PC-3 (cell line): Measurements from ENCODE around the gene GPR143.

Source experiments
- CTCF ChIP-seq: fragments of 300-600 bp; sonication (generic); conservative IDR thresholded peaks from 2 replicates; pipeline ENCODE4 v1.5.1; 2017; ENCODE audit warnings: antibody characterized with exemption, low read depth, mild to moderate bottlenecking, low read length
- EZH2 ChIP-seq: fragments of 300-600 bp; sonication (generic); IDR thresholded peaks from one replicate; pipeline ENCODE4 v1.6.1; 2017; ENCODE audit warnings: antibody characterized with exemption, mild to moderate bottlenecking, low read length; ENCODE audit not compliant: unreplicated experiment
- EZH2phosphoT487 ChIP-seq: fragments of 300-600 bp; sonication (generic); IDR thresholded peaks from 2 replicates; pipeline ENCODE4 v1.6.1; 2018; ENCODE audit warnings: mild to moderate bottlenecking, antibody characterized with exemption, low read length, borderline replicate concordance

- TF ChIP-seq CTCF (no peak), EZH2phosphoT487 (no peak), EZH2 (no peak)
Measured at GRCh38 chrX:9804444-9804843, 38.8 kb upstream of the GPR143 start.
